ENCODE measurements around the gene VPS13A.

The VPS13A gene

DNA sequence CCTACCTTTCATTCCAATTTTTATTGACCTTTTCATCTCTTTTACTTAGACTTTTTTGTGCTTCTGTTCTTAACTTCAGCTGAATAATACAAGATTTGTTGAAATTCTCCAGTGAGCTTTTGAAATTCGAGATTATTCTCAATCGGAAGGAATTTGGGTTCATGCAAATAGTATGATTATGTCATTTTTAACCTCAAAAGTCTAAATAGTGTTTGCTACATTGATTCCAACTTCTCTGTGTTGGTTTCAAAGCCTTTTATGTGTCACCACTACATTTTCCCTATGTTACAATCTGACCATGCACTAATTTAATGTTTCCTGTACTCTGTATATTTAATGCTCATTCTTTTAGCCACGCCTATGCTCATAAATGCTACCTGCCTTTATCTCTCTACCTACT is 44.1 kb downstream of the VPS13A start:
- no peak overlapping the region for H3K4ac ChIP-seq (ENCODE audit: low read length)
- H2BK120ac ChIP-seq (ENCODE audit: low read depth, low read length): no peak overlapping the region
- DNase-seq (ENCODE audit: low spot score): no peak
- no peaks in the 10 kb centered on the region for H3K79me1 ChIP-seq (ENCODE audit: low read depth, low read length)
- no peak overlapping the region for H4K91ac ChIP-seq (ENCODE audit: low read depth, low read length, poor library complexity)
- no peak overlapping the region for H3K14ac ChIP-seq (ENCODE audit: low read length)
- no peaks in the 10 kb centered on the region for H3K4me1 ChIP-seq (ENCODE audit: control insufficient read depth in 2 of 2, insufficient read depth in 1 of 2, low read depth in 1 of 2, low read length in 2 of 2)
- H2AK5ac ChIP-seq (ENCODE audit: low read depth, low read length): no peak overlapping the region
- H3K4me3 ChIP-seq (ENCODE audit: low read length in 2 of 2): no peak overlapping the region
- H3K36me3 ChIP-seq (replicated peaks in 1 of 2; ENCODE audit: control insufficient read depth in 2 of 2, insufficient read depth in 2 of 2, low read length in 2 of 2): peaks cover 0 to 17% of the 10 kb centered on the region in 2 donors
- H2AFZ ChIP-seq (ENCODE audit: low read length): no peak overlapping the region
- H4K8ac ChIP-seq (ENCODE audit: low read depth, low read length): no peak overlapping the region
- H2BK15ac ChIP-seq (ENCODE audit: low read length): no peak overlapping the region
- no peak overlapping the region for H3K18ac ChIP-seq (ENCODE audit: low read length)
- no peak overlapping the region for H3K9ac ChIP-seq (ENCODE audit: low read depth, low read length, poor library complexity)
- no peak overlapping the region for H3K23ac ChIP-seq (ENCODE audit: low read depth, low read length, poor library complexity)
- no peak overlapping the region for H3K27ac ChIP-seq (replicated peaks; ENCODE audit: low read length)
- no peaks in the 10 kb centered on the region for H3K9me3 ChIP-seq (replicated peaks in 1 of 2; ENCODE audit: control insufficient read depth in 2 of 2, insufficient read depth in 1 of 2, low read depth in 1 of 2, low read length in 2 of 2)
- no peaks in the 10 kb centered on the region for H3K27me3 ChIP-seq (ENCODE audit: control insufficient read depth in 3 of 3, insufficient read depth in 3 of 3, low read depth in 1 of 3, low read length in 3 of 3)
- no peak overlapping the region for H2BK12ac ChIP-seq (ENCODE audit: low read length)
- no peak overlapping the region for H2BK5ac ChIP-seq (ENCODE audit: low read length)
- no CpG with 5 or more reads among the region's 3 CpGs for WGBS, 2 donors (ENCODE audit: extremely low coverage in 2 of 2, insufficient read length in 2 of 2, insufficient replicate concordance in 1 of 2)
- H3K4me2 ChIP-seq (ENCODE audit: insufficient read depth, low read length, poor library complexity, severe bottlenecking): no peak overlapping the region

DNA sequence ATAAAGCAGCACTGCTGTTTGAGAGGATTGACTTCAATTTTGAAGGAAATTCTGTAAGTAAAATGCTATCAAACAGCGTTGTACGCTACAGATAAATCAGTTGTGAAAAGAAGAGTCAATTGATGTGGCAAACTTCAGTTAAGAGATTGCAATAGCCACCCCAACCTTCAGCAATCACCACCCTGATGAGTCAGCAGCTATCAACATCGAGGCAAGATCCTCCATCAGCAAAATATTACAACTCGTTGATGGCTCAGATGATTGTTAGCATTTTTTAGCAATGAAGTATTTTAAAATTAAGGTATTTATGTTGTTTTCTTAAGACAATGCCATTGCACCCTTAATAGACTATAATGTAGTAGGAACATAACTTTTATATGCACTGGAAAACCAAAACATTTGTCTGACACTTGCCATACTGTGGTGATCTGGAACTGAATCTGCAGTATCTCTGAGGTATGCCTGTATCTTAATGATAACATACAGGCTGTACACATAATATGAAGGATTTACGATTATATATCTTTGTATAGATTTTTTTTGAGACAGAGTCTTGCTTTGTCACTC is 47.5 kb downstream of the VPS13A start:
- Histone ChIP-seq H2BK5ac (ENCODE audit: low read length) (no peak overlapping the region), H3K27me3 (ENCODE audit: control insufficient read depth in 3 of 3, insufficient read depth in 3 of 3, low read depth in 1 of 3, low read length in 3 of 3) (no peaks in the 10 kb centered on the region), H4K91ac (ENCODE audit: low read depth, low read length, poor library complexity) (no peak overlapping the region), H2BK15ac (ENCODE audit: low read length) (no peak overlapping the region), H3K4me1 (ENCODE audit: control insufficient read depth in 2 of 2, insufficient read depth in 1 of 2, low read depth in 1 of 2, low read length in 2 of 2) (no peaks in the 10 kb centered on the region), H2BK120ac (ENCODE audit: low read depth, low read length) (no peak overlapping the region), H3K4me2 (ENCODE audit: insufficient read depth, low read length, poor library complexity, severe bottlenecking) (no peak overlapping the region), H3K79me1 (ENCODE audit: low read depth, low read length) (no peaks in the 10 kb centered on the region), H3K23ac (ENCODE audit: low read depth, low read length, poor library complexity) (no peak overlapping the region), H3K4me3 (ENCODE audit: low read length in 2 of 2) (no peak overlapping the region), H4K8ac (ENCODE audit: low read depth, low read length) (no peak overlapping the region), H3K36me3 (replicated peaks in 1 of 2; ENCODE audit: control insufficient read depth in 2 of 2, insufficient read depth in 2 of 2, low read length in 2 of 2) (peaks cover 0 to 39% of the 10 kb centered on the region in 2 donors), H3K9ac (ENCODE audit: low read depth, low read length, poor library complexity) (no peak overlapping the region), H3K14ac (ENCODE audit: low read length) (no peak overlapping the region), H3K27ac (replicated peaks; ENCODE audit: low read length) (no peak overlapping the region), H2AFZ (ENCODE audit: low read length) (no peak overlapping the region), H2BK12ac (ENCODE audit: low read length) (no peak overlapping the region), H3K18ac (ENCODE audit: low read length) (no peak overlapping the region), H2AK5ac (ENCODE audit: low read depth, low read length) (no peak overlapping the region), H3K4ac (ENCODE audit: low read length) (no peak overlapping the region), H3K9me3 (replicated peaks in 1 of 2; ENCODE audit: control insufficient read depth in 2 of 2, insufficient read depth in 1 of 2, low read depth in 1 of 2, low read length in 2 of 2) (peaks cover 0 to 5% of the 10 kb centered on the region in 2 donors)
- DNase-seq (ENCODE audit: low spot score): no peak
- WGBS, 2 donors (ENCODE audit: extremely low coverage in 2 of 2, insufficient read length in 2 of 2, insufficient replicate concordance in 1 of 2): no CpG with 5 or more reads among the region's 5 CpGs

DNA sequence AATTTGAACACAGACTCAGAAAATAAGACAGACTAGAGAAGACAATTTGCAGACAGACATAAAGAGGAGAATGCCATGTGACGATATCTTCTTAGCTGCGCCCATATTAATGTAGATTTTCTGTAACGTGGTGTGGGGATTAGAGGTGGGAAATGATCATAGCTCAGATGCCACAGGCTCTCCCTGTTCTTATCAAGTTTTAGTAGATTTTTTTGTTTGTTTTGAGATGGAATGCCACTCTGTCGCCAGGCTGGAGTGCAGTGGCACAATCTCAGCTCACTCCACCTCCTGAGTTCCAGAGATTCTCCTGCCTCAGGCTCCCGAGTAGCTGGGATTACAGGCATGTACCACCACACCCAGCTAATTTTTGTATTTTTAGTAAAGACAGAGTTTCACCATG is 59.4 kb downstream of the VPS13A start:
- no peak overlapping the region for H3K27ac ChIP-seq (replicated peaks; ENCODE audit: low read length)
- H3K9ac ChIP-seq (ENCODE audit: low read depth, low read length, poor library complexity): no peak overlapping the region

DNA sequence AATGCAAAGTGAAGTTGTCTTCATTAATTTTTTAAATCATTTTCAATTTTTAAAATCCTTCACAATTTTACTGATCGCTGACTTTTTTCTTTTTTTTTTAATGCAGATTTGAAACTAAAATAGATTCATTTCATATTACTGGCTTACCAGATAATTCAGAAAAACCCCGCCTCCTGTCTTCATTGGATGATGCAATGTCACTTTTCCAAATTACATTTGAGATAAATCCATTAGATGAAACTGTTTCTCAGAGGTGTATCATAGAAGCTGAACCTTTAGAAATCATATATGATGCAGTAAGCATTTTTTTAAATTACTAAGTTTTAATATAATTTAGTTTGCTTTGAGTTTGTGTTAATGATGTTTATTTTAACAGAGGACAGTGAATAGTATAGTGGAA is 60.6 kb downstream of the VPS13A start:
- no peak overlapping the region for H2BK12ac ChIP-seq (ENCODE audit: low read length)
- no peak overlapping the region for H2AK5ac ChIP-seq (ENCODE audit: low read depth, low read length)
- no peak overlapping the region for H3K9ac ChIP-seq (ENCODE audit: low read depth, low read length, poor library complexity)
- no peak overlapping the region for H4K8ac ChIP-seq (ENCODE audit: low read depth, low read length)
- no peaks in the 10 kb centered on the region for H3K4me1 ChIP-seq (ENCODE audit: control insufficient read depth in 2 of 2, insufficient read depth in 1 of 2, low read depth in 1 of 2, low read length in 2 of 2)
- no peak overlapping the region for H4K91ac ChIP-seq (ENCODE audit: low read depth, low read length, poor library complexity)
- no peak overlapping the region for H2BK5ac ChIP-seq (ENCODE audit: low read length)
- H3K14ac ChIP-seq (ENCODE audit: low read length): no peak overlapping the region
- no peak overlapping the region for H2BK15ac ChIP-seq (ENCODE audit: low read length)
- DNase-seq (ENCODE audit: low spot score): no peak
- H2AFZ ChIP-seq (ENCODE audit: low read length): no peak overlapping the region
- H2BK120ac ChIP-seq (ENCODE audit: low read depth, low read length): no peak overlapping the region
- H3K23ac ChIP-seq (ENCODE audit: low read depth, low read length, poor library complexity): no peak overlapping the region
- no peak overlapping the region for H3K4ac ChIP-seq (ENCODE audit: low read length)
- H3K79me1 ChIP-seq (ENCODE audit: low read depth, low read length): no peaks in the 10 kb centered on the region
- H3K4me2 ChIP-seq (ENCODE audit: insufficient read depth, low read length, poor library complexity, severe bottlenecking): no peak overlapping the region
- H3K27ac ChIP-seq (replicated peaks; ENCODE audit: low read length): no peak overlapping the region
- H3K4me3 ChIP-seq (ENCODE audit: low read length in 2 of 2): no peak overlapping the region
- no peak overlapping the region for H3K18ac ChIP-seq (ENCODE audit: low read length)
- no peaks in the 10 kb centered on the region for H3K27me3 ChIP-seq (ENCODE audit: control insufficient read depth in 3 of 3, insufficient read depth in 3 of 3, low read depth in 1 of 3, low read length in 3 of 3)
- H3K36me3 ChIP-seq (replicated peaks in 1 of 2; ENCODE audit: control insufficient read depth in 2 of 2, insufficient read depth in 2 of 2, low read length in 2 of 2): peaks cover 0 to 4% of the 10 kb centered on the region in 2 donors
- no peaks in the 10 kb centered on the region for H3K9me3 ChIP-seq (replicated peaks in 1 of 2; ENCODE audit: control insufficient read depth in 2 of 2, insufficient read depth in 1 of 2, low read depth in 1 of 2, low read length in 2 of 2)
- no CpG with 5 or more reads among the region's 2 CpGs for WGBS, 2 donors (ENCODE audit: extremely low coverage in 2 of 2, insufficient read length in 2 of 2, insufficient replicate concordance in 1 of 2)

More for the DNA sequence above, 59.4 kb downstream of the VPS13A start:
- Histone ChIP-seq H3K79me1 (ENCODE audit: low read depth, low read length) (no peaks in the 10 kb centered on the region), H3K23ac (ENCODE audit: low read depth, low read length, poor library complexity) (no peak overlapping the region), H3K36me3 (replicated peaks in 1 of 2; ENCODE audit: control insufficient read depth in 2 of 2, insufficient read depth in 2 of 2, low read length in 2 of 2) (peaks cover 0 to 3% of the 10 kb centered on the region in 2 donors), H4K91ac (ENCODE audit: low read depth, low read length, poor library complexity) (no peak overlapping the region), H3K14ac (ENCODE audit: low read length) (no peak overlapping the region), H2AK5ac (ENCODE audit: low read depth, low read length) (no peak overlapping the region), H3K4ac (ENCODE audit: low read length) (no peak overlapping the region), H3K9me3 (replicated peaks in 1 of 2; ENCODE audit: control insufficient read depth in 2 of 2, insufficient read depth in 1 of 2, low read depth in 1 of 2, low read length in 2 of 2) (no peaks in the 10 kb centered on the region), H2BK15ac (ENCODE audit: low read length) (no peak overlapping the region), H3K4me3 (ENCODE audit: low read length in 2 of 2) (no peak overlapping the region), H2BK12ac (ENCODE audit: low read length) (no peak overlapping the region), H2AFZ (ENCODE audit: low read length) (no peak overlapping the region), H2BK5ac (ENCODE audit: low read length) (no peak overlapping the region), H3K18ac (ENCODE audit: low read length) (no peak overlapping the region), H3K4me2 (ENCODE audit: insufficient read depth, low read length, poor library complexity, severe bottlenecking) (no peak overlapping the region), H2BK120ac (ENCODE audit: low read depth, low read length) (no peak overlapping the region), H3K4me1 (ENCODE audit: control insufficient read depth in 2 of 2, insufficient read depth in 1 of 2, low read depth in 1 of 2, low read length in 2 of 2) (no peaks in the 10 kb centered on the region), H4K8ac (ENCODE audit: low read depth, low read length) (no peak overlapping the region), H3K27me3 (ENCODE audit: control insufficient read depth in 3 of 3, insufficient read depth in 3 of 3, low read depth in 1 of 3, low read length in 3 of 3) (no peaks in the 10 kb centered on the region)
- DNase-seq (ENCODE audit: low spot score): no peak
- no CpG with 5 or more reads among the region's 5 CpGs for WGBS, 2 donors (ENCODE audit: extremely low coverage in 2 of 2, insufficient read length in 2 of 2, insufficient replicate concordance in 1 of 2)
